Stimulated activated CD4-positive, alpha-beta T cell treated with anti-CD3 and anti-CD28 coated beads, TNF-alpha, amount 100 ng/mL, for 1 hour (primary cell): ENCODE results near the gene PARP12.

ENCODE experiments used
- DNase-seq, 3 donors: peaks; one replicate each; pipeline ENCODE4 v3.0.0-alpha.2; 2020; ENCODE audit warnings: low read depth in 3 of 3, low spot score in 1 of 3

Gene PARP12

GRCh38 chr7:140060243-140060630 lies 2.5 kb downstream of the PARP12 start:
- no peak for DNase-seq

DNA sequence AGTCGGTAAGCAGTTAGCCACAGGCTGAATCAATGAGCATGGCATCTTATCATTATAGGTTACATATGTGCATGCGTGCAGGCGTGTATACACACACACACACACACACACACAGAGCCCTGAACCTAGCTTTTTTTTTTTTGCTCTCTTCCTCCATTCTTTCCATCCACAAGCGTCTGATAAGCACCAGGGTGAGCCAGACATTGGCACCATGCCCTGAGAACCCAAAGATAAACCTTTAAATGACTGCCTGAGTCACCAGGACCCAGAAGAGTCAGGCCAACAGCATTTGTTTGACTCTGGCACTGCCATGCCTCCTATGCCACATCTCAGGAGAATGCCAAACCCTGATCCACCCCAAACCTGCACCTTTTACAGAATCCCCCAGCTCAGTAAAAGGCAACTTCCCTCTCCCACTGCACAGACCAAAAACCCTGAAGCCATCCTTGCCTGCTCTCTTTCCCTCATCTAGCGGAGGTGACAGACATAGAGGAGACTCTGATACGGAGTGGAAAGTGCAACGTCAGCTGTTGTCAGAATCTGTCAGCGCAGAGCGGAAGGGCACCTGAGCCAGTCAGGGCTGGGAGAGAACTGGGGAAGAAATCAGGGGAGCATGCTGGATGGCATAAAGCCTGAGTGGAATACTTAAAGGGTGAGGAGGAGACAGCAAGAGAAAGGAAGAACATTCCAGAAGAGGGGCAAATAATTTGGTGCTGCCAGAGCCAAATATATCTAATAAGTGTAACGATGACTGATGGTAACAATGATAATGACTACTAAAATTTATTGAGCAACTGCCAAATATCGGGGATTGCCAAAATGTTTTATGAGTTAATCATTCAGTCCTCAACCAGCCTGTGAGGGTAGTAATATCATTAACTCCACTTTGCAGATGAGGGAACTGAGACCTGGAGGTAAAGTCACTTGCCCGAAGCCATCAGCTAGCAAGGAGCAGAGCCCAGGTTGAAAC lies 3.2 kb downstream of the PARP12 start:
- peak; percentile 17 to 30 (median 25) for DNase-seq

DNA sequence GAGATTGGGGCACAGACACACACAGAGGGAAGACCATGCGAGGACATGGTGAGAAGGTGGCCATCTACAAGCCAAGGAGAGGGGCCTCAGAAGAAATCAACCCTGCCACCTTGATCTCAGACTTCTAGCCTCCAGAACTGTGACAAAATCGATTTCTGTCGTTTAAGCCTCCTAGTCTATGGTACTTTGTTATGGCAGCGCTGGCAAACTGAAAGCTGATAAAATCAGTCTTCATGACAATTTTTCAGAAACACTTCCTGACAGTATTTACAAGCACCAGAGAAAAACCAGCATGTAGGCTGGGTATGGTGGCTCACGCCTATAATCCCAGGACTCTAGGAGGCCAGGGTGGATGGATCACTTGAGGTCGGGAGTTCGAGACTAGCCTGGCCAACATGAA lies 4.2 kb downstream of the PARP12 start:
- no peak for DNase-seq

- DNase-seq = no peak
Measured at GRCh38 chr7:140057143-140057535, 5.6 kb downstream of the PARP12 start.

DNA sequence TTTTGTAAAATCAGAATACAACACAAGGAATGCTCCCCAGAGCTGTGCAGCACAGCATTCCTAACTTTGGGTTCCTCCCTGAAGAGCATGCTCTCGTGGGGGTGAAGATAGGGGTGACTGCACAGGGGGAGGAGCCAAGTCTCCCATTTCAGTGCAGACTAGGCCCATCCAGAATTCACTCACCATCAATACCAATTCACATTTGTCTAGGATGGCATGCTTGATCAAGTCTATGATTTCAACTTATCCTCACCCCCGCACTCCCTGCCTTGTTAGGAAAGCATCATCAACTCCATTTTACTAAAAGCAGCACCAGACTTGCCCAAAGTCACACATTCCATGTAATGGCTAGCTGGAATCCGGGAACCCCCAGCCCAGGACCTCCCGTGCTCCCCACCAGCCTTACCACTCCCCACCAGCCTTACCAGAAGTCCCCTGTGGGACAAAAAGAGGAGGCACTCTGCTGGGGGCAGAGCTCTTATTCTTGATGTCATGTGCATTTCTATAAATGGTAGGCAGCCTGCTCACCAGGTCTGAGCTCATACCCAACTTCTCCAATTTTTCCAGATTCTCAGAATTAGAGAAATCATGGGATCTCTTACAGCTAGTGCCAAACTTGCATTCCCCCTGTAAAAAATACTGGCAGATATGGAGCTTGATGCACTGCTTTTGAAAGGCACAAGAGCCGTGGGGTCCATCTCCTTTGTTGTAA lies 6.2 kb downstream of the PARP12 start:
- no peak for DNase-seq

DNA sequence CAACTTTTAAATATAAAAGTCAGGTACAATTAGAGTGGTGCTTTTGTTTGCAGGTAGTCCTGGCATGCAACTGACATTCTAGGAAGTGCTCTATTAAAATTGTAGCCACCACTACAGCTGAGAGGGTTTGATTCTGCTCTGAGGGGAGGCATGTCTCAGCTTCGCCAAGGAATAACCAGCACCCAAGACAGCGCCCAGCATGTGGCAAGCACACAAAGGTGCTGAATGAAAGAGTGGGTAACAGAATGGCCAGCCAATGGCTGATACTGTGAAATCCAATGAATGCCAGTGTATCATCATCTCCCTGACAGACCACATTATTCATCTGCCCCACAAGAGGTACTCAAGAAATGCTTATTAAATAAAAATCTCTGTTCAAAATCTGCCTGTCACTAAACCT lies 6.9 kb downstream of the PARP12 start:
- no peak for DNase-seq

GRCh38 chr7:140054751-140055150 lies 8.0 kb downstream of the PARP12 start:
- DNase-seq = no peak

GRCh38 chr7:140053812-140054539 lies 8.8 kb downstream of the PARP12 start:
- DNase-seq = no peak

DNA sequence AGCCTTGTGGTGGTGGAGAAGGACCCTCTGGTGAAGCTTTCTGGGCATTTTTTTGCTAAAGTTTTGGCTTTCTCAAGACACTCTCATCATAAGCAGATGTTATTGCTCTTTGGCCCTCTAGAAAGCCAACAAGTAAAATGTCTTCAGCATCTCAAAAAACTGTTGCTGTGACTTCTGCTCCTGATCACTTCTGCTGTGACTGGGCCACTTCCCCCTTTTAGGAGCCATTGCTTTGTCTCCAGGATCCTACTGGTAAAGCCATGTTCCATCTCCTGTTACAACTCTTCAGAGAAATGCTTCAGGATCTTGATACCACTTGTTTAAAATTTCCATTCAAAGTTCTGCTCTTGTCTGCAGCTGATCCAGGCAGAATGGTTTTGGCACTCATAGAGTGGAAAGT lies 10.9 kb downstream of the PARP12 start:
- DNase-seq = no peak

GRCh38 chr7:140050100-140050499 lies 12.7 kb downstream of the PARP12 start:
- no peak for DNase-seq

- no peak for DNase-seq
Measured at GRCh38 chr7:140049339-140050024, 13.3 kb downstream of the PARP12 start.

- DNase-seq = no peak
Measured at GRCh38 chr7:140048989-140049338, 13.8 kb downstream of the PARP12 start.

DNA sequence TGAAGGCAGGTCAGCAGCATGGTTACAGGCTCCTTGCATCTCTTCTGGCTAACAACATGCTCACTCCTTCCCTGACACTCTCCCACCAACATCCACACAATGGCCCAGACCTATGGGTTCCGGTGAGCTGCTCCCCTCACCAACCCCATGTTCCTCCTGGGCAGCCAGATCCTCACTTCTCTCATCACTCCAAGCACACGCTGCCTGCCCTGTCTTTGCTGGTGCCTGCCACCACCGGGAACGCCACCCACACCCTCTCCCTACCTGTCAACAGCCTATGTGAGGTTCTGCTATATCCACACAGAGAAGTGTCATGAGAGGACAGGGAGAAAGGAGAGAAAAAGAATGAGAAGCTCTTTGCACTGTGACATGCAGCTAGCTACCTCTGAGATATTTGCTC lies 14.6 kb downstream of the PARP12 start:
- DNase-seq = no peak

DNA sequence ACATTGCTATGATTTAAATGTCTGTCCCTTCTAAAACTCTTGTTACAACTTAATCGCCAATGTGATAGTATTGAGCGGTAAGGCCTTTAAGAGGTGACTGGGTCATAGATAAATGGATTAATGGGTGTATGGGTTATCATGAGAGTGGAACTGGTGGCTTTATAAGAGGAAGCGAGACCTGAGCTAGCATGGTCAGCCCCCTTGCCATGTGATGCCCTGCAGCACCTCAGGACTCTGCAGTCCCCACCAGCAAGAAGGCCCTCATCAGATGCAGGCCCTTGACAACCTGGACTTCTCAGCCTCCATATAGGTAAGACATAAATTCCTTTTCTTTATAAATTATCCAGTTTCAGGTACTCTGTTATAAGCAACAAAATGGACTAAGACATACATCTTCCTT lies 15.6 kb downstream of the PARP12 start:
- DNase-seq = no peak

DNA sequence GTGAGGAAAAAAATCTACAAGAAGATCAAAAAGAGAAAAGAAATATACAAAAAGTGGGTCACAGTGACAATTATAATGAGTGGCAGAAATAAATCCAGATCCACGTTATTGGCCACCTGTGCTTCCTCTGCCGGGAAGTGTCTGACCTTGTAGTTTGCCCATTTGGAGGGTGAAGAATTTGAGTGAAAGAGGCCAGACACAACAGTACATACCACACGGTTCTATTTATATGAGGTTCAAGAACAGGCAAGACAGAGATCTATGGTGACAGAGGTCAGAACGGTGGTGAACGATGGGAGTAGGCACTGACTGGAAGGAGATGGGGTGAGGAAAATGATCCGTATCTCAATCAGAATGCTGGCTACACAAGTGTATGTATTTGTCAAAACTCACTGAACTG lies 17.1 kb downstream of the PARP12 start:
- no peak for DNase-seq

DNA sequence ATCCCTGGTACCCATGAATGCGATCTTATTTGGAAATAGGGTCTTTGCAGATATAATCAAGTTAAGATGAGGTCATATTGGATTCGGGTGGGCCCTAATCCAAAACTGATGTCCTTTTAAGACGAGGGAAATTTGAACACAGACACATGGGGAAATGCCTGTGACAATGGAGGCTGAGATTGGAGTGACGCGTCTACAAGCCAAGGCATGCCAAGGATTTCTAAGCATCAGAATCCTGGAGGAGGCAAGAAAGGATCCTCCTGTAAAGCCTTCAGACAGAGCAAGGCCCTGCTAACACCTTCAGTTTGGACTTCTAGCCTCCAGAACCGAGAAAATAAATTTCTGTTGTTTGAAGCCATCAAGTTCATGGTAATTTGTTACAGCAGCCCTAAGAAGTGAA lies 18.5 kb downstream of the PARP12 start:
- DNase-seq = no peak

DNA sequence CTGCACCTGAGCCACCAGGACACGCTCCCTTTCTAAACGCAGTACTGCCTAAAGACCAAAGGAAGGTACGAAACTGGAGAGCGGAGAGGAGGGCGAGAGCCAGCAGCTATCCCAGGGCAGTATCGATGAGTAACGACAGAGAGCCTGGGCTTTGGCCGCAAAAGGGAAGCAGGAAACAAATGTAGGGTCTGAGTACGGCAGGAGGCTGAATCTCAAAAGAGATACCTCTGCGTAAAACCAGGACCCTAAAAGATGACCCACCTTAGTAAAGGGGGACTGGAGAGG lies 20.4 kb downstream of the PARP12 start:
- DNase-seq = no peak

DNA sequence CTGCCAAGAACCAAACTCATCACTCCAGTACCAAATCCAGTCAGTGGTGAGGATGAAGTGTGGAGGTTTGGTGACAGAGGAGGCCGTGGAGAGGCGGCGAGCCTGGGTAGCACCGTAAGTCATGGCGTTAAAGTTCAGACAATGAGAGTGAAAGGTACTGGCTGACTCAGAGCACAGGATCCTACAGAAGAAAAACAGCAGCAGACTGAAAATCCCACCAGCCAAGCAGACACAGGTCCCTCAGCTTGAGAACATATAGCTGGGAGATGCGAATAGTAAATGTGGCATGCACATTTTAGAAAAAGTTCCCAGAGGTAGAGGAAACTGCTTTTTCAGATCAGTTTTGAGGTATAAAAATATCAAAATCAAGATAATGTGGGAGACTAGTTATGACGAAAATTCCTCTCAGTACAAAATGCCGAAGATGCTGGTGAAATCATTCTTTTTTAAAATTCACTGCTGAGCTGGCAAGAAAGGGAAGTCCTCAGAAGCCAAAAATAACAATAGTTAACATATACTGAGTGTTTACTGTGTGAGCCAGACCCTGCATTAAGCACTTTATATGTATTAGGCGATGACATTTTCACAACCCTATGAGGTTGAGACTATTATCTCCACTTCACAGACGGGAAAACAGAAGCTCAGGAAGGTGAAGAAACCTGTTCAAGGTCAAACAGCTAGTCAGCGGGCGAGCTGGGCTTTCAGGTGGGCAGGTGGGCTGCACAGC lies 20.9 kb downstream of the PARP12 start:
- no peak for DNase-seq

DNA sequence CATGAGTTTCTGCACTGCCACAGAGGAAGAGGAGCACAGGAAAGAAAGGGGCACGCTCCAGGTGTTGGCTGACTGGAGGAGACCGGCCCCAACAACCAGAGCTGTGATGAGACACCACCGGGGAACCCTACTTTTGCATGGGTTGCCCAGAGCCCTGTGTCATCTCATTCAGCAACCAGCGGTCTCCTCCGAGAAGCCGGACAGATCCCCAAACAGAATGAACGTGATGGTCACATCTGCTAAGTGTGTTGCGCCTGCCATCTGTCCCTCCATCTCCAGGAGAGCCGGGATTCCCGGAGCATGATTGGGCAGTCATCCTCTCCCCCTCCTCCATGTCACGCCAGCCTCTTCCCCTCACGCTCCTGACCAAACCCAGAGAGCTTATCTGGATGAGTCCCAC lies 22.9 kb downstream of the PARP12 start:
- DNase-seq = no peak

GRCh38 chr7:140039066-140039465 lies 23.7 kb downstream of the PARP12 start:
- DNase-seq = no peak
